ENCODE results near the gene TXNRD1.

TXNRD1 gene

DNA sequence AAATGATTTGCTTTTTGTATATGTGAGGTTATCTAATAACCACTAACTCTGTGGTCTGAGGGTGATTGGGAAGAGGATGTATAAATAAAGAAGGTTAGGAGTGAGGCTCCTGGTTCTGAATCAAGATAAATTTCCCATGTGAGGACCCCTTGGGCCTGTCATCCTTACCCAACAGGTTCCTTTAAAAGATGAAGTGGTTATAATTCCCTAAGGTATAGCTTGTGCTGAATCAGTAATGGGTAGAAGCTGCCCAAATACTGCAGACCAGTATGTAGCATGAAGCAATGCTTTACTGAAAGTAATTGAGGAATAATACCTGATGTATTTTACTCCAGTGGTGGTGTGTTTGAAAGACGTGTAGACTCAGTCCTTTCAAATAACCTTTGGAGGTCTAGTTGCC is 96.6 kb downstream of the TXNRD1 start (continued):
- TF ChIP-seq ZNF132 (tag by site-specific recombination; IDR thresholded peaks at IDR 0.05; ENCODE audit: borderline replicate concordance) (no peak), ZNF785 (tag by site-specific recombination; IDR thresholded peaks at IDR 0.05) (no peak), IKZF3 (tag by site-specific recombination; IDR thresholded peaks at IDR 0.05) (no peak), ZNF24 (tag by site-specific recombination; IDR thresholded peaks at IDR 0.05) (no peak), ZNF830 (tag by site-specific recombination; IDR thresholded peaks at IDR 0.05; ENCODE audit: low read depth) (no peak)
- TF ChIP-seq, protein P1, sequence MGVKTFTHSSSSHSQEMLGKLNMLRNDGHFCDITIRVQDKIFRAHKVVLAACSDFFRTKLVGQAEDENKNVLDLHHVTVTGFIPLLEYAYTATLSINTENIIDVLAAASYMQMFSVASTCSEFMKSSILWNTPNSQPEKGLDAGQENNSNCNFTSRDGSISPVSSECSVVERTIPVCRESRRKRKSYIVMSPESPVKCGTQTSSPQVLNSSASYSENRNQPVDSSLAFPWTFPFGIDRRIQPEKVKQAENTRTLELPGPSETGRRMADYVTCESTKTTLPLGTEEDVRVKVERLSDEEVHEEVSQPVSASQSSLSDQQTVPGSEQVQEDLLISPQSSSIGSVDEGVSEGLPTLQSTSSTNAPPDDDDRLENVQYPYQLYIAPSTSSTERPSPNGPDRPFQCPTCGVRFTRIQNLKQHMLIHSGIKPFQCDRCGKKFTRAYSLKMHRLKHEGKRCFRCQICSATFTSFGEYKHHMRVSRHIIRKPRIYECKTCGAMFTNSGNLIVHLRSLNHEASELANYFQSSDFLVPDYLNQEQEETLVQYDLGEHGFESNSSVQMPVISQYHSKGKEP (tag by site-specific recombination; IDR thresholded peaks at IDR 0.05), result no peak

DNA sequence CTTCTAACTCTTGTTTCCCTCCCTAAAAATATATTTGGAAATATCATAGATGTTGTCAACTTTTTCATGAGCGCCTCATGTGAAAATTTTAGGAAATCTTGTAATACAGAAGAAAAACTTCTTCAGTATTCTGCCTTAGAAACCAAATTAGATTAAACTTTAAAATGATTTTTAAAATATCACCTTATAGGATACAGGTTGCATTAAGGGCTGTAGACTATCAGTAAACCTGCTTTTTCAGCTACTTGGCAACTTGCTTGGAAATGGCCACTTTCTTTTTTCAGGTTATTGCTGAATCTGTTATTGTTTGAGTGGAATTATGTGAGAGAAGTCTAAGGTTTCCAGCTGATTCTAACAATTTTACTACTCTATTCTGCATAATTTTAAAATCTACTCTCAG is 97.1 kb downstream of the TXNRD1 start:
- no peak overlapping the region for H3K4me3 ChIP-seq (ENCODE audit: low read depth, low read length)
- ChIA-PET POLR2A (no interaction called here), CTCF (interaction anchor here (0.8 kb wide), 1 partner anchor 135 kb away, joined by 3 read pairs; no protein-coding TSS in a partner anchor)
- H3K27ac ChIP-seq (ENCODE audit: extremely low read depth, low read depth, low read length), result no peak overlapping the region
- no peaks in the 10 kb centered on the region for H3K9me3 ChIP-seq (ENCODE audit: control insufficient read depth, insufficient read depth, low read depth, low read length)
- TF ChIP-seq ZNF350 (tag by site-specific recombination; IDR thresholded peaks at IDR 0.05) (no peak), PRDM1 (tag by site-specific recombination; IDR thresholded peaks at IDR 0.05) (no peak), ZNF266 (tag by site-specific recombination; IDR thresholded peaks at IDR 0.05; ENCODE audit: low read depth) (no peak), ZNF16 (tag by site-specific recombination; IDR thresholded peaks at IDR 0.05; ENCODE audit: low read depth) (no peak), ZNF2 (tag by site-specific recombination; IDR thresholded peaks at IDR 0.05) (no peak), ZNF785 (tag by site-specific recombination; IDR thresholded peaks at IDR 0.05) (no peak), KLF8 (tag by site-specific recombination; IDR thresholded peaks at IDR 0.05) (no peak), ZBTB8A (tag by site-specific recombination; IDR thresholded peaks at IDR 0.05) (no peak), ZNF354C (tag by site-specific recombination; IDR thresholded peaks at IDR 0.05; ENCODE audit: borderline replicate concordance, low read depth) (no peak), SCRT2 (tag by site-specific recombination; IDR thresholded peaks at IDR 0.05) (no peak)
- TF ChIP-seq, protein P2, sequence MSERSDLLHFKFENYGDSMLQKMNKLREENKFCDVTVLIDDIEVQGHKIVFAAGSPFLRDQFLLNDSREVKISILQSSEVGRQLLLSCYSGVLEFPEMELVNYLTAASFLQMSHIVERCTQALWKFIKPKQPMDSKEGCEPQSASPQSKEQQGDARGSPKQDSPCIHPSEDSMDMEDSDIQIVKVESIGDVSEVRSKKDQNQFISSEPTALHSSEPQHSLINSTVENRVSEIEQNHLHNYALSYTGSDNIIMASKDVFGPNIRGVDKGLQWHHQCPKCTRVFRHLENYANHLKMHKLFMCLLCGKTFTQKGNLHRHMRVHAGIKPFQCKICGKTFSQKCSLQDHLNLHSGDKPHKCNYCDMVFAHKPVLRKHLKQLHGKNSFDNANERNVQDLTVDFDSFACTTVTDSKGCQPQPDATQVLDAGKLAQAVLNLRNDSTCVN (tag by site-specific recombination; optimal IDR thresholded peaks at IDR 0.05), result no peak
- TF ChIP-seq, protein P3, sequence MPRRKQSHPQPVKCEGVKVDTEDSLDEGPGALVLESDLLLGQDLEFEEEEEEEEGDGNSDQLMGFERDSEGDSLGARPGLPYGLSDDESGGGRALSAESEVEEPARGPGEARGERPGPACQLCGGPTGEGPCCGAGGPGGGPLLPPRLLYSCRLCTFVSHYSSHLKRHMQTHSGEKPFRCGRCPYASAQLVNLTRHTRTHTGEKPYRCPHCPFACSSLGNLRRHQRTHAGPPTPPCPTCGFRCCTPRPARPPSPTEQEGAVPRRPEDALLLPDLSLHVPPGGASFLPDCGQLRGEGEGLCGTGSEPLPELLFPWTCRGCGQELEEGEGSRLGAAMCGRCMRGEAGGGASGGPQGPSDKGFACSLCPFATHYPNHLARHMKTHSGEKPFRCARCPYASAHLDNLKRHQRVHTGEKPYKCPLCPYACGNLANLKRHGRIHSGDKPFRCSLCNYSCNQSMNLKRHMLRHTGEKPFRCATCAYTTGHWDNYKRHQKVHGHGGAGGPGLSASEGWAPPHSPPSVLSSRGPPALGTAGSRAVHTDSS (tag by site-specific recombination; IDR thresholded peaks at IDR 0.05), result no peak
- TF ChIP-seq, protein P4, sequence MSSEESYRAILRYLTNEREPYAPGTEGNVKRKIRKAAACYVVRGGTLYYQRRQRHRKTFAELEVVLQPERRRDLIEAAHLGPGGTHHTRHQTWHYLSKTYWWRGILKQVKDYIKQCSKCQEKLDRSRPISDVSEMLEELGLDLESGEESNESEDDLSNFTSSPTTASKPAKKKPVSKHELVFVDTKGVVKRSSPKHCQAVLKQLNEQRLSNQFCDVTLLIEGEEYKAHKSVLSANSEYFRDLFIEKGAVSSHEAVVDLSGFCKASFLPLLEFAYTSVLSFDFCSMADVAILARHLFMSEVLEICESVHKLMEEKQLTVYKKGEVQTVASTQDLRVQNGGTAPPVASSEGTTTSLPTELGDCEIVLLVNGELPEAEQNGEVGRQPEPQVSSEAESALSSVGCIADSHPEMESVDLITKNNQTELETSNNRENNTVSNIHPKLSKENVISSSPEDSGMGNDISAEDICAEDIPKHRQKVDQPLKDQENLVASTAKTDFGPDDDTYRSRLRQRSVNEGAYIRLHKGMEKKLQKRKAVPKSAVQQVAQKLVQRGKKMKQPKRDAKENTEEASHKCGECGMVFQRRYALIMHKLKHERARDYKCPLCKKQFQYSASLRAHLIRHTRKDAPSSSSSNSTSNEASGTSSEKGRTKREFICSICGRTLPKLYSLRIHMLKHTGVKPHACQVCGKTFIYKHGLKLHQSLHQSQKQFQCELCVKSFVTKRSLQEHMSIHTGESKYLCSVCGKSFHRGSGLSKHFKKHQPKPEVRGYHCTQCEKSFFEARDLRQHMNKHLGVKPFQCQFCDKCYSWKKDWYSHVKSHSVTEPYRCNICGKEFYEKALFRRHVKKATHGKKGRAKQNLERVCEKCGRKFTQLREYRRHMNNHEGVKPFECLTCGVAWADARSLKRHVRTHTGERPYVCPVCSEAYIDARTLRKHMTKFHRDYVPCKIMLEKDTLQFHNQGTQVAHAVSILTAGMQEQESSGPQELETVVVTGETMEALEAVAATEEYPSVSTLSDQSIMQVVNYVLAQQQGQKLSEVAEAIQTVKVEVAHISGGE (tag by site-specific recombination; conservative IDR thresholded peaks at IDR 0.05; ENCODE audit: low read depth), result no peak
- H3K36me3 ChIP-seq (ENCODE audit: control insufficient read depth in 2 of 2, insufficient read depth in 1 of 2, low read length in 2 of 2), result peaks cover 26 to 67% of the 10 kb centered on the region in 2 experiments
- H3K4me1 ChIP-seq (ENCODE audit: control insufficient read depth, insufficient read depth, low read length), result no peaks in the 10 kb centered on the region
